Mesendoderm (in vitro differentiated cells): Measurements from ENCODE around the gene GRB14. TPM values are rescaled to one million over a fixed set of nuclear protein-coding genes. Genes with fewer than 3 reads are reported as not detected.
A peak's percentile ranks its signal among the peaks of the same experiment; 100 is the strongest.

ENCODE experiments used
- DNase-seq: peaks from one replicate; pipeline ENCODE4 v3.0.0; 2013
- H2AK5ac ChIP-seq: 2 replicates; pipeline ENCODE4 v1.6.1; 2013; ENCODE audit warnings: low read length, inconsistent platforms
- H2BK120ac ChIP-seq: 2 replicates; pipeline ENCODE4 v1.6.1; 2013; ENCODE audit warnings: low read depth, mild to moderate bottlenecking, low read length, moderate library complexity, mixed read lengths
- H2BK15ac ChIP-seq: replicated peaks from 2 replicates; pipeline ENCODE4 v1.6.1; 2013; ENCODE audit warnings: low read depth, mild to moderate bottlenecking, moderate library complexity
- H2BK5ac ChIP-seq: 2 replicates; pipeline ENCODE4 v1.6.1; 2013; ENCODE audit warnings: low read length, inconsistent platforms
- H3K18ac ChIP-seq: 2 replicates; pipeline ENCODE4 v1.6.1; 2013; ENCODE audit warnings: mild to moderate bottlenecking, low read length, mixed read lengths
- H3K23ac ChIP-seq: one replicate; pipeline ENCODE4 v1.6.1; 2013; ENCODE audit warnings: low read length
- H3K27ac ChIP-seq: 2 replicates; pipeline ENCODE4 v1.5.1; 2013; ENCODE audit warnings: low read depth, mild to moderate bottlenecking, inconsistent platforms, low read length, moderate library complexity
- H3K27me3 ChIP-seq: 2 replicates; pipeline ENCODE4 v1.6.1; 2013; ENCODE audit warnings: low read length, control low read depth, mild to moderate bottlenecking, inconsistent platforms; ENCODE audit not compliant: insufficient read depth, poor library complexity
- H3K36me3 ChIP-seq: 2 replicates; pipeline ENCODE4 v1.6.1; 2013; ENCODE audit warnings: low read length, inconsistent platforms; ENCODE audit not compliant: control insufficient read depth, insufficient read depth
- H3K4ac ChIP-seq: one replicate; pipeline ENCODE4 v1.6.1; 2013; ENCODE audit warnings: low read depth, mild to moderate bottlenecking, low read length, moderate library complexity
- H3K4me1 ChIP-seq: 2 replicates; pipeline ENCODE4 v1.6.1; 2013; ENCODE audit warnings: low read depth, low read length, inconsistent platforms; ENCODE audit not compliant: control insufficient read depth
- H3K4me2 ChIP-seq: 2 replicates; pipeline ENCODE4 v1.6.1; 2013; ENCODE audit warnings: low read length
- H3K4me3 ChIP-seq: 2 replicates; pipeline ENCODE4 v1.5.1; 2013; ENCODE audit warnings: mild to moderate bottlenecking, low read length
- H3K56ac ChIP-seq: one replicate; pipeline ENCODE4 v1.6.1; 2013; ENCODE audit warnings: low read length
- H3K79me1 ChIP-seq: 2 replicates; pipeline ENCODE4 v1.6.1; 2013; ENCODE audit warnings: low read length, inconsistent platforms
- H3K79me2 ChIP-seq: 2 replicates; pipeline ENCODE4 v1.6.1; 2013; ENCODE audit warnings: mild to moderate bottlenecking, low read length; ENCODE audit not compliant: control insufficient read depth, insufficient read depth
- H3K9ac ChIP-seq: 2 replicates; pipeline ENCODE4 v1.6.1; 2013; ENCODE audit warnings: low read length, inconsistent platforms
- H4K5ac ChIP-seq: one replicate; pipeline ENCODE4 v1.6.1; 2013; ENCODE audit warnings: low read length
- H4K8ac ChIP-seq: one replicate; pipeline ENCODE4 v1.6.1; 2013; ENCODE audit warnings: low read depth, mild to moderate bottlenecking, control low read depth, low read length, moderate library complexity
- WGBS: extraction: QIAGEN DNeasy Blood & Tissue Kit; methylation state at CpG from one replicate; pipeline ENCODE4 v1.1.7; 2013; ENCODE audit warnings: low lambda C conversion rate, missing lambda C conversion rate; ENCODE audit not compliant: insufficient coverage; ENCODE audit errors: extremely low coverage; 5-methylcytosine and 5-hydroxymethylcytosine counted together
- polyA plus RNA-seq, 2 experiments: library from polyadenylated mRNA; stranded (reverse); fragments of 200-250 nt; gene quantifications; one replicate each; pipeline ENCODE4 v1.2.3, GENCODE V29; 2013

The GRB14 gene
- 31.1 TPM for polyA plus RNA-seq (2013, experiment 1 of 2)
- polyA plus RNA-seq (2013, experiment 2 of 2), result 30.3 TPM

- Histone ChIP-seq H3K27me3 (no peaks in the 10 kb centered on the region), H2AK5ac (no peak within 1 kb of the TSS), H2BK5ac (no peak within 1 kb of the TSS), H4K5ac (no peak within 1 kb of the TSS), H3K79me1 (no peaks in the 10 kb centered on the region), H3K27ac (peak within 1 kb of the TSS; percentile 60), H3K9ac (peak within 1 kb of the TSS; percentile 80), H3K18ac (peak within 1 kb of the TSS; percentile 91), H3K23ac (no peak within 1 kb of the TSS), H3K56ac (peak within 1 kb of the TSS; percentile 92), H3K36me3 (no peaks in the 10 kb centered on the region), H3K79me2 (no peaks in the 10 kb centered on the region), H2BK15ac (no peak within 1 kb of the TSS), H3K4me3 (peak within 1 kb of the TSS; percentile 53), H3K4ac (peak within 1 kb of the TSS; percentile 26), H3K4me2 (peak within 1 kb of the TSS; percentile 49), H4K8ac (no peak within 1 kb of the TSS), H3K4me1 (peaks cover 5% of the 10 kb centered on the region), H2BK120ac (peak within 1 kb of the TSS; percentile 55)
- no CpG with 5 or more reads among the region's 96 CpGs for WGBS
- DNase-seq, result peak; percentile 93
These were observed at the start of gene GRB14 for GRCh38 chr2:164620873-164621763. Gene GRB14 (minus strand): TSS chr2:164621482. CDS start chr2:164621309, 173 bp downstream.

- Histone ChIP-seq H3K18ac (no peak overlapping the region), H3K4me1 (no peaks in the 10 kb centered on the region), H4K5ac (no peak overlapping the region), H2BK5ac (no peak overlapping the region), H3K36me3 (no peaks in the 10 kb centered on the region), H2BK120ac (no peak overlapping the region), H3K56ac (no peak overlapping the region), H3K79me1 (no peaks in the 10 kb centered on the region), H3K79me2 (no peaks in the 10 kb centered on the region), H3K23ac (no peak overlapping the region), H3K4me3 (no peak overlapping the region), H3K9ac (no peak overlapping the region), H3K4me2 (no peak overlapping the region), H4K8ac (no peak overlapping the region), H2BK15ac (no peak overlapping the region), H3K27ac (no peak overlapping the region), H3K4ac (no peak overlapping the region), H3K27me3 (no peaks in the 10 kb centered on the region), H2AK5ac (no peak overlapping the region)
- DNase-seq, result no peak
These were observed 48.0 kb upstream of the GRB14 start for GRCh38 chr2:164669291-164669690.

- no peak overlapping the region for H3K4ac ChIP-seq
- no peak overlapping the region for H2BK15ac ChIP-seq
- H3K23ac ChIP-seq, result no peak overlapping the region
- no CpG with 5 or more reads among the region's 2 CpGs for WGBS
- H3K79me1 ChIP-seq, result no peaks in the 10 kb centered on the region
- H3K4me2 ChIP-seq, result no peak overlapping the region
- H3K4me1 ChIP-seq, result no peaks in the 10 kb centered on the region
- no peaks in the 10 kb centered on the region for H3K79me2 ChIP-seq
- H3K4me3 ChIP-seq, result no peak overlapping the region
- no peaks in the 10 kb centered on the region for H3K27me3 ChIP-seq
- H2AK5ac ChIP-seq, result no peak overlapping the region
- H4K8ac ChIP-seq, result no peak overlapping the region
- no peak overlapping the region for H3K27ac ChIP-seq
- H4K5ac ChIP-seq, result no peak overlapping the region
- H3K36me3 ChIP-seq, result no peaks in the 10 kb centered on the region
- no peak overlapping the region for H3K9ac ChIP-seq
- DNase-seq, result no peak
- H2BK120ac ChIP-seq, result no peak overlapping the region
- no peak overlapping the region for H2BK5ac ChIP-seq
- H3K18ac ChIP-seq, result no peak overlapping the region
- H3K56ac ChIP-seq, result no peak overlapping the region
These were observed 46.3 kb upstream of the GRB14 start for GRCh38 chr2:164667566-164667965.

GRCh38 chr2:164664070-164664469, 42.8 kb upstream of the GRB14 start:
- Histone ChIP-seq H3K79me2 (no peaks in the 10 kb centered on the region), H3K27me3 (no peaks in the 10 kb centered on the region), H3K79me1 (no peaks in the 10 kb centered on the region), H4K8ac (no peak overlapping the region), H3K4me2 (no peak overlapping the region), H4K5ac (no peak overlapping the region), H3K23ac (no peak overlapping the region), H3K4me1 (no peaks in the 10 kb centered on the region), H2BK120ac (no peak overlapping the region), H3K4me3 (no peak overlapping the region), H2BK15ac (no peak overlapping the region), H3K4ac (no peak overlapping the region), H3K36me3 (no peaks in the 10 kb centered on the region), H3K9ac (no peak overlapping the region), H3K27ac (no peak overlapping the region), H2BK5ac (no peak overlapping the region), H3K18ac (no peak overlapping the region), H3K56ac (no peak overlapping the region), H2AK5ac (no peak overlapping the region)
- DNase-seq, result no peak

GRCh38 chr2:164662868-164663631, 41.8 kb upstream of the GRB14 start:
- WGBS, result no CpG with 5 or more reads among the region's 1 CpG

More at GRCh38 chr2:164662868-164663631, 41.8 kb upstream of the GRB14 start:
- H3K27ac ChIP-seq, result no peak overlapping the region
- no peak overlapping the region for H3K4ac ChIP-seq
- H3K36me3 ChIP-seq, result no peaks in the 10 kb centered on the region
- H3K18ac ChIP-seq, result no peak overlapping the region
- no peak overlapping the region for H2BK15ac ChIP-seq
- H3K4me1 ChIP-seq, result no peaks in the 10 kb centered on the region
- DNase-seq, result no peak
- H3K4me3 ChIP-seq, result no peak overlapping the region
- no peak overlapping the region for H3K4me2 ChIP-seq
- no peak overlapping the region for H2BK120ac ChIP-seq
- H2AK5ac ChIP-seq, result no peak overlapping the region
- H2BK5ac ChIP-seq, result no peak overlapping the region
- no peaks in the 10 kb centered on the region for H3K79me2 ChIP-seq
- H3K27me3 ChIP-seq, result no peaks in the 10 kb centered on the region
- H3K9ac ChIP-seq, result no peak overlapping the region
- H3K23ac ChIP-seq, result no peak overlapping the region
- H4K8ac ChIP-seq, result no peak overlapping the region
- H3K56ac ChIP-seq, result no peak overlapping the region
- H4K5ac ChIP-seq, result no peak overlapping the region
- H3K79me1 ChIP-seq, result no peaks in the 10 kb centered on the region
